Measurements from ENCODE around the gene MDFI.

- no peak for TF ChIP-seq CTCF (IDR thresholded peaks at IDR 0.05)
- TF ChIP-seq POLR2AphosphoS5 (IDR thresholded peaks at IDR 0.05; ENCODE audit: low read depth, low read length): no peak
- TF ChIP-seq RFX5 (IDR thresholded peaks at IDR 0.05; ENCODE audit: low read length): no peak
- no peak for TF ChIP-seq MXI1 (IDR thresholded peaks at IDR 0.05; ENCODE audit: low read depth, low read length)
- no peak for TF ChIP-seq EZH2phosphoT487 (IDR thresholded peaks at IDR 0.05; ENCODE audit: borderline replicate concordance, low read depth)
- TF ChIP-seq MEF2A (IDR thresholded peaks at IDR 0.05; ENCODE audit: borderline replicate concordance, low read depth): no peak
- TF ChIP-seq USF2 (IDR thresholded peaks at IDR 0.05; ENCODE audit: borderline replicate concordance, low read depth, low read length): no peak
- TF ChIP-seq GATA2 (CRISPR knock-in tag; IDR thresholded peaks at IDR 0.05): no peak
- no peak for TF ChIP-seq ZBTB33 (IDR thresholded peaks at IDR 0.05; ENCODE audit: borderline replicate concordance, low read depth)
- no peak for TF ChIP-seq GABPA (IDR thresholded peaks at IDR 0.05; ENCODE audit: low read depth)
Measured at GRCh38 chr6:41644297-41644879, 6.1 kb downstream of the MDFI start.

Data from SK-N-SH (cell line).